GM20000 (cell line): ENCODE data around the gene ACTL6A.
A peak's percentile ranks its signal among the peaks of the same experiment; 100 is the strongest.
"Not testable (repeated sequence)": the region's sequence is repeated elsewhere in the genome, so short reads cannot be mapped to it uniquely, and the experiment has no call there.

Experiments used
- DNase-seq: peaks from one replicate; pipeline ENCODE4 v3.0.0; 2012; ENCODE audit warnings: low spot score
- TF ChIP-seq, protein P1 (sequence below): IDR thresholded peaks from 2 replicates; pipeline ENCODE4 v1.5.1; 2012; ENCODE audit warnings: mild to moderate bottlenecking, control low read depth; ENCODE audit errors: extremely low read depth, missing control alignments

ACTL6A gene

GRCh38 chr3:179562591-179563270, at the start of gene ACTL6A:
TSS of gene ACTL6A (plus strand) at chr3:179562926. CDS start at chr3:179563093, 167 bp downstream.
- TF ChIP-seq, protein P1, sequence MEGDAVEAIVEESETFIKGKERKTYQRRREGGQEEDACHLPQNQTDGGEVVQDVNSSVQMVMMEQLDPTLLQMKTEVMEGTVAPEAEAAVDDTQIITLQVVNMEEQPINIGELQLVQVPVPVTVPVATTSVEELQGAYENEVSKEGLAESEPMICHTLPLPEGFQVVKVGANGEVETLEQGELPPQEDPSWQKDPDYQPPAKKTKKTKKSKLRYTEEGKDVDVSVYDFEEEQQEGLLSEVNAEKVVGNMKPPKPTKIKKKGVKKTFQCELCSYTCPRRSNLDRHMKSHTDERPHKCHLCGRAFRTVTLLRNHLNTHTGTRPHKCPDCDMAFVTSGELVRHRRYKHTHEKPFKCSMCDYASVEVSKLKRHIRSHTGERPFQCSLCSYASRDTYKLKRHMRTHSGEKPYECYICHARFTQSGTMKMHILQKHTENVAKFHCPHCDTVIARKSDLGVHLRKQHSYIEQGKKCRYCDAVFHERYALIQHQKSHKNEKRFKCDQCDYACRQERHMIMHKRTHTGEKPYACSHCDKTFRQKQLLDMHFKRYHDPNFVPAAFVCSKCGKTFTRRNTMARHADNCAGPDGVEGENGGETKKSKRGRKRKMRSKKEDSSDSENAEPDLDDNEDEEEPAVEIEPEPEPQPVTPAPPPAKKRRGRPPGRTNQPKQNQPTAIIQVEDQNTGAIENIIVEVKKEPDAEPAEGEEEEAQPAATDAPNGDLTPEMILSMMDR, result no peak
- DNase-seq, result peak; percentile 98

GRCh38 chr3:179513862-179514261, 48.9 kb upstream of the ACTL6A start:
- TF ChIP-seq, protein P1, result no peak
- no peak for DNase-seq

GRCh38 chr3:179516461-179517251, 46.1 kb upstream of the ACTL6A start:
- not testable (repeated sequence) for DNase-seq

DNA sequence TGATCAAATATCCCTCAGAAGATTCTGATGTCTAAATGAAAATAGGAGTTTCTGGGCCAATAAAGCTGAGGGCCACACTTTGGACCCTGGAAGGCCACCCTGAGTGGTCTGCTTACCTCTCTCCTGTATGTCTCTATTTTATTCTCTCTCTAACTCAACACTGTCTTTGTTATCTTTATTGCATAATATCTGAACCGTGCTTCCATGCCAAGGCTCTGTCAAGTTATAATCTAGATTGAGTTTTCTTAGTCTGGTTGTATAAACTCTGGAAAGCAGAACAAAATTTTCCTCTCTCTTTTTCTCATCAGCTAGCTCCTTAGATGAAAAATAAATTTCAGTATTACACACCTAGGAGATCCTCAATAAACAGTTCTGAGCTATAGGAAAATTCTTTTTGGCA, 36.2 kb upstream of the ACTL6A start:
- TF ChIP-seq, protein P1, result no peak

DNA sequence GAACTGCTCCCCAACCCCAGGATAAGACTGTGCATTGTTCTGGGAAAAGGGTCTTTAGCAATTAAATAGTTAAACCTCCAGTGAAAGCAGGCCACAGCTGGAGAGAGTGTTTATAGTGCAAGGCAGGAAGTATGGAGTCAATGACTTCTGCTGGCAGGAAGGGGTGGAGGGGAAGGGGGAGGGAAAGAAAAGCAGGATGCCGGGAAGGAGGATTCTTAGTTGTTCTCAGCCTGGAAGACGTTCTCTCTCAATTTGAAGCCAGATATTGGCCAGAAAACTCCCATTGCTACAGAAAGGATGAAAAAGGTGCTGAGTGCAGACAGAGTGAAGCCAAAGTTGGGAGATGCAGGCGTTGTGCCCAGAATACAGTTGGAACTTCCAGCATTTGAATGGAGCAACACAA, 35.7 kb upstream of the ACTL6A start:
- no peak for DNase-seq
- TF ChIP-seq, protein P1, result no peak

More for the DNA sequence above, 36.2 kb upstream of the ACTL6A start:
- DNase-seq, result no peak

DNA sequence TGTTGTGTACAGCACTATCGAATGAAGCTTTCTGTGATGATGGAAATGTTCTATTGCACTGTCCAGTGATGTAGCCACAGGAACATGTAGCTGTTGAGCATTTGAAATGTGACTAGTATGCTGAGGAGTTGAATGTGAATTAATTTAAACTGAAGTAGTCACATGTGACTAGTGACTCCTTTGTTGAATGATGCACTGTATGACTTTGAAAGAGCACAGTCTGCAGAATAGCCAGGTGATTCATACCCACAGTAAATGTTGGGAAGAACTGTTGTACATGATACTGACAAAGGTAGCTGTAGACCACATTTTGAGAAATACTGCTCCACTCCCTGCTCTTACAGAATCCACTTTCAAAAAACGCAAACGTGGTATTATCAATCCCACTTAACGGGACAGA, 34.0 kb upstream of the ACTL6A start:
- TF ChIP-seq, protein P1, result no peak
- DNase-seq, result no peak

- DNase-seq, result no peak
- TF ChIP-seq, protein P1, result no peak
Measured at GRCh38 chr3:179531576-179531975, 31.1 kb upstream of the ACTL6A start.
